Panc1 (cell line): ENCODE data around the gene AWAT2. TPM values are rescaled to one million over a fixed set of nuclear protein-coding genes. Genes with fewer than 3 reads are reported as not detected.

Experiments used
- ATAC-seq: fragments of 200-7000 bp; cut with Tn5 transposase; 2 replicates; pipeline ENCODE4 v1.9.1; 2020; ENCODE audit warnings: mild to moderate bottlenecking, moderate library complexity
- BruUV-seq: library from RNA; stranded (reverse); fragments of 400-500 nt; replicated peaks from 2 replicates; lab custom pipeline; 2021; lab: Mats Ljungman, UMichigan
- CTCF ChIA-PET: fragments of 300-600 bp; sonication (Branson Sonifier 250); formaldehyde crosslinking; loops from one replicate; lab custom pipeline; 2022; ENCODE audit warnings: antibody characterized with exemption; lab: Charles Lee
- POLR2A ChIA-PET: fragments of 300-600 bp; sonication (Branson Sonifier 250); formaldehyde crosslinking; loops from one replicate; lab custom pipeline; 2022; ENCODE audit warnings: antibody characterized with exemption; lab: Charles Lee
- DNase-seq: peaks from one replicate; pipeline ENCODE4 v3.0.0-alpha.2; 2010; ENCODE audit warnings: low read depth, low spot score
- H3K27ac ChIP-seq: 2 replicates; pipeline ENCODE4 v1.5.1; 2011; ENCODE audit warnings: mild to moderate bottlenecking, low read length, inconsistent platforms
- H3K27me3 ChIP-seq: fragments of 200-500 bp; sonication (Bioruptor generic); 2 replicates; pipeline ENCODE4 v1.6.0; 2014; ENCODE audit warnings: low read length, inconsistent platforms; ENCODE audit not compliant: control insufficient read depth, insufficient read depth
- H3K36me3 ChIP-seq: fragments of 200-500 bp; sonication (Bioruptor generic); 2 replicates; pipeline ENCODE4 v1.5.1; 2014; ENCODE audit warnings: inconsistent platforms, mild to moderate bottlenecking, low read length, moderate library complexity; ENCODE audit not compliant: control insufficient read depth, insufficient read depth
- H3K4me1 ChIP-seq: 2 replicates; pipeline ENCODE4 v1.5.1; 2011; ENCODE audit warnings: inconsistent platforms, mild to moderate bottlenecking, low read length, moderate library complexity; ENCODE audit not compliant: control insufficient read depth, insufficient read depth
- H3K4me3 ChIP-seq, 2 experiments: 2 replicates each; pipeline ENCODE4 v1.5.1; 2011 to 2012; ENCODE audit warnings: low read depth in 2 of 2, low read length in 2 of 2, mild to moderate bottlenecking in 2 of 2, inconsistent platforms in 1 of 2, moderate library complexity in 1 of 2
- H3K9me3 ChIP-seq: fragments of 200-500 bp; sonication (Bioruptor generic); 2 replicates; pipeline ENCODE4 v1.5.1; 2014; ENCODE audit warnings: low read depth, mild to moderate bottlenecking, inconsistent platforms, low read length, moderate library complexity; ENCODE audit not compliant: control insufficient read depth, insufficient read depth
- CTCF ChIP-seq: fragments of 450-650 bp; IDR thresholded peaks from 2 replicates; pipeline ENCODE4 v1.5.1; 2017; ENCODE audit warnings: mild to moderate bottlenecking
- POLR2AphosphoS5 ChIP-seq: IDR thresholded peaks from 2 replicates; pipeline ENCODE4 v1.6.1; 2012; ENCODE audit warnings: mild to moderate bottlenecking, low read depth, low read length, moderate library complexity
- REST ChIP-seq, 2 experiments: IDR thresholded peaks; 2 replicates each; pipeline ENCODE4 v1.6.1; 2011 to 2012; ENCODE audit warnings: low read depth in 2 of 2, control low read depth in 1 of 2, low read length in 1 of 2, mild to moderate bottlenecking in 1 of 2, moderate library complexity in 1 of 2; ENCODE audit not compliant: insufficient read depth in 1 of 2
- SIN3A ChIP-seq: IDR thresholded peaks from 2 replicates; pipeline ENCODE4 v1.6.1; 2012; ENCODE audit warnings: low read depth, mild to moderate bottlenecking, low read length, moderate library complexity, borderline replicate concordance; ENCODE audit not compliant: insufficient read depth
- TCF7L2 ChIP-seq: IDR thresholded peaks from 2 replicates; pipeline ENCODE4 v1.6.1; 2011; ENCODE audit warnings: mild to moderate bottlenecking, low read depth, low read length, inconsistent platforms
- in situ Hi-C: cut with HindIII; loops from 2 replicates; pipeline ENCODE4 v1.10.0; 2016; ENCODE audit warnings: low sequenced_read_pairs, low pct_unique_long_range_greater_than_20kb
- intact Hi-C: fragments of 100-400 bp; cut with micrococcal nuclease; formaldehyde crosslinking; loops from one replicate; pipeline ENCODE4 v1.10.0; 2022; ENCODE audit not compliant: unreplicated experiment
- total RNA-seq: library from RNA; stranded (reverse); gene quantifications from one replicate; pipeline ENCODE4 v1.2.1, GENCODE V29; 2021; ENCODE audit not compliant: unreplicated experiment

Gene AWAT2
- total RNA-seq, 1 experiment from 2014 or later = not detected

- CTCF ChIA-PET = no interaction called here
- H3K27ac ChIP-seq = no peak overlapping the region
- BruUV-seq = no TSS peak
- no peak for ATAC-seq
- DNase-seq = no peak
- H3K4me1 ChIP-seq = no peaks in the 10 kb centered on the region
- no peak overlapping the region for H3K4me3 ChIP-seq
- no peaks in the 10 kb centered on the region for H3K9me3 ChIP-seq
- no peak for TF ChIP-seq TCF7L2
- no peak for TF ChIP-seq REST (IDR thresholded peaks at IDR 0.05; ENCODE audit: insufficient read depth in 1 of 2, low read depth in 2 of 2, low read length in 1 of 2)
- no peak for TF ChIP-seq POLR2AphosphoS5
- no peak for TF ChIP-seq SIN3A
- TF ChIP-seq CTCF = no peak
- no peaks in the 10 kb centered on the region for H3K27me3 ChIP-seq
- POLR2A ChIA-PET = no interaction called here
- intact Hi-C loops = no loop called here
- no peaks in the 10 kb centered on the region for H3K36me3 ChIP-seq
- in situ Hi-C loops = no loop called here
These were observed 53.6 kb downstream of the AWAT2 start for GRCh38 chrX:69996113-69996468.

GRCh38 chrX:69995362-69996112 lies 54.2 kb downstream of the AWAT2 start:
- DNase-seq = no peak
- H3K36me3 ChIP-seq = no peaks in the 10 kb centered on the region
- H3K9me3 ChIP-seq = no peaks in the 10 kb centered on the region
- H3K27me3 ChIP-seq = no peaks in the 10 kb centered on the region
- no TSS peak for BruUV-seq
- intact Hi-C loops (no loop called here), in situ Hi-C loops (no loop called here)
- ChIA-PET CTCF (no interaction called here), POLR2A (no interaction called here)
- no peak for ATAC-seq
- H3K4me3 ChIP-seq = no peak overlapping the region
- no peaks in the 10 kb centered on the region for H3K4me1 ChIP-seq
- no peak overlapping the region for H3K27ac ChIP-seq
- TF ChIP-seq REST (IDR thresholded peaks at IDR 0.05; ENCODE audit: insufficient read depth in 1 of 2, low read depth in 2 of 2, low read length in 1 of 2) (no peak), CTCF (no peak), POLR2AphosphoS5 (no peak), SIN3A (no peak)
